NCI-H1105 treated with DMSO at 0.1 percent for 48 hours (cell line): ENCODE data around the gene PPM1L.

ENCODE experiments used
- DNase-seq: peaks from one replicate; lab custom pipeline; 2025; lab: John Stamatoyannopoulos, UW

The PPM1L gene

DNA sequence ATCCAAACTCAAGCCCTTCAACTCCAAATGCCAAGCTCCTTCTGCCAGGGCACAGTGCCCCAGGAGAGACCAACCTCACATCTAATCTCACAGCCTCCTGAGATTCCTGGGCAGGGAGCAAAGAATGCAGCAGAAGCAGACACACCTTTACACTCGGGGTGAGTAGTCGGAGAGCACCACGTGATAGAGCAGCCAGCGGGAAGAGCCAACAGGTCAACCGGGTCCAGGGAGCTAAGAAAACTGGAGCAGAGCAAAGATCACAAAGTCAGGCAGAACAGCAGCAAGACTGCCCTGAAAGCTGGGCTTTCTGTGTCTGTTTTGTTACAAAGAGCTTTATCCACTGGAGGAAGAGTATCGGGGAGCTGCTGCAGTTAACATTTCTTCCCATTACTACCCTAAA is 345.0 kb downstream of the PPM1L start:
- DNase-seq: no peak

DNA sequence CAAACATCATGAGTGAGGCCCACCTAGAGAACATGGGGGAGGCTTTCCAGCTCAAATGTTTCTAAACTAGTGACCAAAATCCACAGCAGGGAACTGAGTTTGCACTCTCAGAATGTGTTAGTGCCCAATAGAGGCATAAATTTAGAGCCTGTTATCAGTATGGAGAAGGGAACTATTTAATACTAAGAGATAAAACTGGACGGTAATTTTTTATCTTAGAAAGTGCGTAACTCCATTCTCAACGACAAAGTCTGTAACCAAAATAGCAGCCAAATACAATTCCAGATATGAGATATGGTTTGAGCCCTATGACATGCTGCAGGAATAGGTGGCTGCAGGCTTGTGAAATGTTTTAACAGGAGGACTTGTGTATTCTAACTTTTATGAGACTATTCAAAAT is 345.6 kb downstream of the PPM1L start:
- DNase-seq: no peak

DNA sequence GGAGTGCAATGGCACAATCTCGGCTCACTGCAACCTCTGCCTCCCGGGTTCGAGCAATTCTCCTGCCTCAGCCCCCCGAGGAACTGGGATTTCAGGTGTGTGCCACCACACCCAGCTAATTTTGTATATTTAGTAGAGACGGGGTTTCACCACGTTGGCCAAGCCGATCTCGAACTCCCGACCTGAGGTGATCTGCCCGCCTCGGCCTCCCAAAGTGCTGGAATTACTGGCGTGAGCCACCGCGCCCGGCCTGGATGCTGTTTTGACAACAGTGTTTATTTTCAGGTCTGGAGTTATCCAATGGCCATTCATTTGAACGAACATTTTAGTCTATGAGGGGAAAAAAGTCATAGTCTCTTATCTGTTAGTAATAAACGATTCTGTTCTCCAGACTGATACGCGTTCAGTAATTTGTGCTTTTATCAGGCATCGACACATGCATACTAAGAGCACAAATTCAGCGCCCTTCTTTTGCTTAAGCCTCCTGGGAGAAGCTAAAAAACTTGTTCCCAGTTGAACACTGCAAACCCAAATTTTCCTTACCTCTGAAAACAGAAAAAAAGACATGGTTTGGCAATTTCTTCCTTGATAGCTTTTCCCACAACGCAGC is 347.9 kb downstream of the PPM1L start:
- DNase-seq: no peak

DNA sequence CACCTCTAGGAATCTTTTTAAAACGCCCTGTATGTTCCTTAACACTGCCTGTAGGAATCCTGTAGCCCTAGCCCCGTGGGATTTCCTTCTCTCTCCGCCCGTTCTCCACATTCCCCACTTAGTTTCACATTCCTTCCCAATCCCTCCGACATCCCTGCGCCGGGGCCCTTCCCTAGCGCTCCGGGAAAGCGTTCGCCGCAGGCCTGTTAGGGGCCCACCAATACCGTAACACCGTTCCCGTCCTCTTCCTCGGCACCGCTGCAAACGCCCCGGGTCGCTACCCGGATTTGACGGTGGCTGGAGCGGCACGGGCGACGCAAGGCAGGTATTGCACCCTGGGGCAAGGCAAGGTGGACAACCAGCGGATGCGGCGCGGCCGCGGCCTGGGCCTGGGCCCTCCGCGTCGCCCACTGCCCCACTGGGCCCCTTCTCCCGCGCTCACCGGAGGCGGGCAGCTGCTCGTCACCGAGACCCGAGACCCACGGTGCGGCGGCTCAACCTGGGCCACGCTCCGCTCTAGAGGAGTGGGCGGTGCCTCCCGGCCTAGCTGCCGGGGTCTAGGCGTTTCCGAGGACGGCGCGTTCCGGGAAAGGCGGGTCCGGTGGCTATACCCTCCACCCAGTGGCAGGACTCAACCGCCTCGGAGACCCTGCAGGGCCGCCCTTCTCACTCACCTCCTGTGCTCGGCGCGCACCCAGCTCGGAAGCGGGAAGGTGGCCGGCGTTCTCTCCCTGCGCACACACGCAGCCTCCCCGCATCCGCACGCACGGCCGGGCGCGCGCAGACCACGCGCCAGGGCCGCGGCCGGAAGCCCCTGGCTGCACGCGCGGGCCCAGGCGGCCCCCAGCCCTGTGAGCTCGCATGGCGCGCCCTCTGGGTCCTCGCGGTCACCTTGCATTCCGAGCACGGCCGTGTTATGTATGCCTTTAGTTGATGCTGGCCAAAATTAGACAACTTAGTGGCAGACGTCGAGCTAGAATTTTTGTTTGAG is 348.8 kb downstream of the PPM1L start, which contains the start of gene B3GALNT1:
Gene B3GALNT1 (minus strand): TSS at position 789 of the 991 bp plus-strand sequence. CDS start 18,595 bp downstream, outside the sequence.
- DNase-seq: peak; percentile 76

DNA sequence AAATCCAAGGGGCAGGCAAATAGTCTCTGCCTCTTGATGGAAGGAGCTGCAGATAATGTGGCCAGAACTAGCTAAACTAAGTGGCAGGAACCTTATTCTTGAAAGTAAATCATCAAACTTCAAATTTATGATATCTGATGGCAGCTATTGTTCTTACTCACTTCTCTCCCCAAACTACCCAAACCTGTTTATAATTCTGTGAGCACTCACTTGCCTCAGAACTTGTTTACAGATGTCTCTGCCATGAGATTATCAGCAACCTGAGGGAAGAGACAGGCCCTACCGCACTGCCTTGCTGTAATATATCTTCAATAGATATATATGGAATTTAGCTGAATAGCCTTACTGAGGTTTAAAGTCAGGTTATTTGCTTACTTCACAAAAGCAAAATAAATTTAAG is 351.3 kb downstream of the PPM1L start:
- DNase-seq: no peak

DNA sequence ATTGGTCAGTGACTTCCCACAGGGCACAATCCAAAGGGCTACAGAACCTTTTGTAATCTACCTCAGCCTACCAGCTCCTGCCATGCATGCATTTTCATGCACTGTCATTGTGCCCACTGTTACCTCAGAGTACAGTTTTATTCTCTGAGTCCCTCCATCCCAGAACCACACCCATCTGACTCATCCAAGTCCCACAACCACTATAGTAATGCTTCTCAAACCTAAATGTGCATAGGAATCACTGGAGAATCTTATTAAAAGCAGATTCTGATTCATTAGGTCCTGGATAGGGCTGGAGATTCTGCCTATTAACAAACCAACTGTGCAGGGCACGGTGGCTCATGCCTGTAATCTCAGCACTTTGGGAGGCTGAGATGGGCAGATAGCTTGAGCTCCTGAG is 352.8 kb downstream of the PPM1L start:
- no peak for DNase-seq

DNA sequence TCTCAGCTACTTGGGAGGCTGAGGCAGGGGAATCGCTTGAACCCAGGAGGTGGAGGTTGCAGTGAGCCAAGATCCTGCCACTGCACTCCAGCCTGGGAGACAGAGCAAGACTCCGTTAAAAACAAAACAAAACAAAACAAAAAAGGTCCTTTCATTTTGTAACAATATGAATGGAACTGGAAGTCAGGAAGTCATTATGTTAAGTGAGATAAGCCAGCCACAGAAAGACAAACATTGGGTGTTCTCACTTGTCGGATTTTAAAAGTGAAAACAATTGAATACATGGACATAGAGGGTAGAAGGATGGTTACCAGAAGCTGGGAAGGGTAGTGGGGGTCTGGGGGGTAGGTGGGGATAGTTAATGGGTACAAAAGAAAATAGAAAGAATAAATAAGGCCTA is 361.6 kb downstream of the PPM1L start:
- DNase-seq: no peak

DNA sequence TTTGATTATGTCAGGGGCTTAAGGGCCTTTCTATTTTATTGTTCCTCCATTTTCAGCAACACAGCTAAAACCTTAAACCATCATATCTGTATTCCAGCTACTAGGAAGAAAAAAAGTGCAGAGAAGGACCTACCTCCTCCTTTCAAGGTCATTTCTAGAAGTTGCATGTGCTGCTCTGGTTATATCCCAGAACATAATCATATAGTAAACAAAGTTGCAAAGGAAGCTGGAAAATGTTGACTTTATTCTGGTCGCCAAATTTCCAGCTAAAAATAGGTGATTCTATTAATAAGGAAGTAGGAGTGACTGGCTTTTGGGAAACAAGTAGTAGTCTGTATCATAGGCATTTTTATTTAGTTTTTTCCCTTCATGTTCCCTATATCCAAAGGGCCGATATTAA is 370.5 kb downstream of the PPM1L start:
- no peak for DNase-seq
